Kidney epithelial cell (primary cell): Measurements from ENCODE around the gene TCTN1. TPM values are rescaled to one million over a fixed set of nuclear protein-coding genes. Genes with fewer than 3 reads are reported as not detected.
"Not testable (repeated sequence)": the region's sequence is repeated elsewhere in the genome, so short reads cannot be mapped to it uniquely, and the experiment has no call there.

Experiments
- DNase-seq: peaks from one replicate; pipeline ENCODE4 v3.0.0-alpha.2; 2010; ENCODE audit warnings: low read depth
- H3K27me3 ChIP-seq: 2 replicates; pipeline ENCODE4 v1.6.0; 2011; ENCODE audit warnings: low read length; ENCODE audit not compliant: control insufficient read depth, insufficient read depth
- H3K36me3 ChIP-seq: 2 replicates; pipeline ENCODE4 v1.5.1; 2011; ENCODE audit warnings: low read length; ENCODE audit not compliant: control insufficient read depth, insufficient read depth
- H3K4me3 ChIP-seq: 2 replicates; pipeline ENCODE4 v1.5.1; 2011; ENCODE audit warnings: low read depth, mild to moderate bottlenecking, control low read depth, low read length
- total RNA-seq: library from RNA; depleted of rRNA; stranded (reverse); fragments of >200 nt; gene quantifications from 2 replicates; pipeline ENCODE4 v1.2.3, GENCODE V29; 2015
- TF ChIP-seq, protein P1 (sequence below): IDR thresholded peaks from 2 replicates; pipeline ENCODE4 v1.5.1; 2011; ENCODE audit warnings: mild to moderate bottlenecking, moderate library complexity, low read length, control low read depth, inconsistent platforms; ENCODE audit not compliant: insufficient read depth, poor library complexity, severe bottlenecking

The TCTN1 gene
- total RNA-seq, 1 donor from 2014 or later: 16.5 TPM

DNA sequence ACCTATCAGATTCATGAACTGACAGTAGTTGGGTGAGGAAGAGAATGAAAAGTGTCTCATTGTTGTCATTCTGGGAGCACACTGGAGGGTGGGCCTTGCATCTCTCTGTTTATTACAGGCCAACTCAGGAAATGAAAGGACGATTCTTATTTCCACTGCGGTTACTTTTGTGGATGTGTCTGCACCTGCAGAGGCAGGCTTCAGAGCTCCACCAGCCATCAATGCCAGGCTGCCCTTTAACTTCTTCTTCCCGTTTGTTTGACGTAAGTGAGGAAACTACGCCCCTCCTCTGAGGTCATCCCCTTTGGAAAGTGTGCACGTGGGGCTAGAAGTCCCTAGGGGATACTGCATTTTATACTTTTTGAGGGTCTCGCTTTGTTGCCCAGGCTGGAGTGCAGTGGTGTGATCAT lies 33.7 kb downstream of the TCTN1 start:
- no peak for DNase-seq

DNA sequence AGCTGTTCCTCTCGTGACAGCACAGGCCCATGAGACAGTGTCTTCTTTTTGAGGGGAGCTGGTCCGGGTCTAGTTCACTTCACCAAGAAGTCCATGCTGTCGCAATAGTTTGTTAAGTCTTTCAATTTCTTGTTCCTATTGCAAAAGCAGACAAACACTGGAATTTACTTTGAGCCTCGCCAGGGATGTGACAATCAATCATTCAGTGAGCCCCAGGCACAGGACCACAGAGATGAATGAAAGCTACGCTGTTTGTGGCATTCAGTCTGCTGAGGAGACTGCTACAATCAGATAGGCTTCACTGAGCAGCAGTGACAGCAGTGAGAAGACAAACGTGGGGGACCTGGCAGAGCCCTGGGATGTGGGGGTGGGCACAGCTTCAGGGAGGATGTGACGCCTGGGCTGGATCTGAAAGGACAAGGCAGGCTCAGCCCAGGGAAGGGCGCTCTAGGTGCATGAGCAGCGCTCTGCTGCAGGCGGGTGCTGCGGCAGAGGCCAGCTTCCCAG lies 35.5 kb downstream of the TCTN1 start:
- no peak for DNase-seq
- Histone ChIP-seq H3K36me3 (no peaks in the 10 kb centered on the region), H3K4me3 (no peak overlapping the region), H3K27me3 (no peaks in the 10 kb centered on the region)
- TF ChIP-seq, protein P1, sequence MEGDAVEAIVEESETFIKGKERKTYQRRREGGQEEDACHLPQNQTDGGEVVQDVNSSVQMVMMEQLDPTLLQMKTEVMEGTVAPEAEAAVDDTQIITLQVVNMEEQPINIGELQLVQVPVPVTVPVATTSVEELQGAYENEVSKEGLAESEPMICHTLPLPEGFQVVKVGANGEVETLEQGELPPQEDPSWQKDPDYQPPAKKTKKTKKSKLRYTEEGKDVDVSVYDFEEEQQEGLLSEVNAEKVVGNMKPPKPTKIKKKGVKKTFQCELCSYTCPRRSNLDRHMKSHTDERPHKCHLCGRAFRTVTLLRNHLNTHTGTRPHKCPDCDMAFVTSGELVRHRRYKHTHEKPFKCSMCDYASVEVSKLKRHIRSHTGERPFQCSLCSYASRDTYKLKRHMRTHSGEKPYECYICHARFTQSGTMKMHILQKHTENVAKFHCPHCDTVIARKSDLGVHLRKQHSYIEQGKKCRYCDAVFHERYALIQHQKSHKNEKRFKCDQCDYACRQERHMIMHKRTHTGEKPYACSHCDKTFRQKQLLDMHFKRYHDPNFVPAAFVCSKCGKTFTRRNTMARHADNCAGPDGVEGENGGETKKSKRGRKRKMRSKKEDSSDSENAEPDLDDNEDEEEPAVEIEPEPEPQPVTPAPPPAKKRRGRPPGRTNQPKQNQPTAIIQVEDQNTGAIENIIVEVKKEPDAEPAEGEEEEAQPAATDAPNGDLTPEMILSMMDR: no peak

More for the DNA sequence above, 33.7 kb downstream of the TCTN1 start:
- H3K4me3 ChIP-seq: no peak overlapping the region
- TF ChIP-seq, protein P1: no peak
- no peaks in the 10 kb centered on the region for H3K36me3 ChIP-seq
- H3K27me3 ChIP-seq: no peaks in the 10 kb centered on the region

DNA sequence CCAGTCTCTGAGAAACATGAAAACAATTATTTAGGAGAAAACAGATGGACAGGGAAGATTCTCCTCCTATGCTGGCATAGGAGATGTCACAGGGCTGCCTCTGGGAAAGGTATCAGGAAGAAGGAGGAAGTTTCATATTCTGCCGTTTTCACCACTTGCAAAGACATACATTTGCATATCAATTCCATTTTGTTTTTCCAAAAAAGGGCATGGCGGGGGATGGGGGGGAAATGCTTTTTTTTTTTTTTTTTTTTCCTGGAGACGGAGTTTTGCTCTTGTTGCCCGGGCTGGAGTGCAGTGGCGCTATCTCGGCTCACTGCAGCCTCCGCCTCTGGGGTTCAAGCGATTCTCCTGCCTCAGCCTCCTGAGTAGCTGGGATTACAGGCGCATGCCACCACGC lies 40.3 kb downstream of the TCTN1 start:
- H3K36me3 ChIP-seq, DNase-seq, H3K27me3 ChIP-seq, H3K4me3 ChIP-seq: not testable (repeated sequence)

DNA sequence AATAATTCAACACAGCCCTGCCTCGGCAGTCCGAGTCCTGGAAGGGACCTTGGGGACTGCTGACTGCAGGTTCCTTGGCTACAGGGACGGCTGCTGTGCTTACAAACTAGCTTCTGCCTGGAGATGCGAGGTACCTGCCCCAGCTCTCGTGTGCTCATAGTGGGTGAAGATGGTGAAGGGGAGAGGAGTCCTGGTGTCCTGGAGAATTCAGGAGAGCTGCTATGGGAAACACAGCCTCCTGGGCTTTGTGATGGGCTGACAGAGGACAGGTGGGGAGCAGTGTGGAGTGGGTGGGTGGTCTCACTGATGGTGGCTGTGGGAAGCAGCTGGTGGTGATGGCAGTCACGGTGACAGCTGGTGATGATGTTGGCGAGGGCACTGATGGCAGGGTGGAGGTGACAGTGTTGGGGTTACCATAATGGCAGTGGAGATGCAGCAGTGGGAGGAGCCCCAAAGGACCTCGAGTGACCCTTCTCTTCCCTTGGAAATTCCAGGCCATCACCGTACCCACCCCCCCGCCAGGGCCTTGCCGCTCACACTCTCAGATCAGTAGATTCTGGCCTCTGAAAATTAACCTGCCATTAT lies 42.2 kb downstream of the TCTN1 start:
- DNase-seq: no peak
- no peaks in the 10 kb centered on the region for H3K36me3 ChIP-seq
- H3K27me3 ChIP-seq: no peaks in the 10 kb centered on the region
- TF ChIP-seq, protein P1: no peak
- H3K4me3 ChIP-seq: no peak overlapping the region

DNA sequence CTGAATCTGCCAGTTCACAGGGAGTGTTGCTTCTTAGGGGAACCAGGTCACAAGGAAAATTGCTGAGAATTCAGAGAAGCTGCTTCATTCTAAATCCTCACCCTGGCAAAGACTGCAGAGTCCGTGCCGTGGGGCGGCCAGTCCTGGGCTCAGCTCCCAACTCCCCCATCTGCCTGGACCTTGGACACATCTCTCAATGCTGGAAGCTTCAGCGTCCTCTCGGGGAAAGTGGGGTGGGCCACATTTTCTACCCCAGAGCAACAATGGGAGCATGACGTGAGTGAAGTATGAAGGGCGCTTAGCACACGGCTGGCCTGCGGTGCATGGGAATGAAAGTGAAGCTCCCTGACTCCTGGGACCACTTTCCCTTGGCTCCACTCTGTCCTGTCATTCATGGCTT lies 43.8 kb downstream of the TCTN1 start:
- DNase-seq: no peak
- Histone ChIP-seq H3K4me3 (no peak overlapping the region), H3K36me3 (no peaks in the 10 kb centered on the region), H3K27me3 (no peaks in the 10 kb centered on the region)
- TF ChIP-seq, protein P1: no peak

DNA sequence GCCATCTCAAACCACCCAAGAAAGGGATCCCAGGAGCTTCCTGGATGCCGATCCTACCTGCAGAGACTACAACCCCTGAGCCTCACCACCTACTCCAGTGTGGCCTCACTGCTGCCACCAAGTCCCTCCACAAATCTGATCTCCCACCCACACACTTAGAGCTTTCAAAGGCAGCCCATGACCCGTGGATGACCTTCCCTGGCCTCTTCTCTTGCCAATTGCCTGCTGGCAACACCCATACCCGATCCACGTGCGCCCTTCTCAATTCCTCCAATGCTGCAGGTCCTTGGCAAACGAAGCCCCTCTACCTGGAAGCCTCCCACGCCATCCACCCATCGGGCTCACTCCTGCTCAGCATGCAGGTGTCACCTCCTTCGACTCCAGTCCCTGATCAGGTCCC lies 44.3 kb downstream of the TCTN1 start:
- no peak overlapping the region for H3K4me3 ChIP-seq
- TF ChIP-seq, protein P1: no peak
- H3K36me3 ChIP-seq: no peaks in the 10 kb centered on the region
- DNase-seq: no peak
- H3K27me3 ChIP-seq: no peaks in the 10 kb centered on the region
